ENCODE data around the gene MCAT. TPM values are rescaled to one million over a fixed set of nuclear protein-coding genes. Genes with fewer than 3 reads are reported as not detected.

The MCAT gene
- total and polyA plus RNA-seq, 2 donors (not counting 1 experiment from before 2014, with no cell fraction given) = 8.4 to 10.1 TPM

DNA sequence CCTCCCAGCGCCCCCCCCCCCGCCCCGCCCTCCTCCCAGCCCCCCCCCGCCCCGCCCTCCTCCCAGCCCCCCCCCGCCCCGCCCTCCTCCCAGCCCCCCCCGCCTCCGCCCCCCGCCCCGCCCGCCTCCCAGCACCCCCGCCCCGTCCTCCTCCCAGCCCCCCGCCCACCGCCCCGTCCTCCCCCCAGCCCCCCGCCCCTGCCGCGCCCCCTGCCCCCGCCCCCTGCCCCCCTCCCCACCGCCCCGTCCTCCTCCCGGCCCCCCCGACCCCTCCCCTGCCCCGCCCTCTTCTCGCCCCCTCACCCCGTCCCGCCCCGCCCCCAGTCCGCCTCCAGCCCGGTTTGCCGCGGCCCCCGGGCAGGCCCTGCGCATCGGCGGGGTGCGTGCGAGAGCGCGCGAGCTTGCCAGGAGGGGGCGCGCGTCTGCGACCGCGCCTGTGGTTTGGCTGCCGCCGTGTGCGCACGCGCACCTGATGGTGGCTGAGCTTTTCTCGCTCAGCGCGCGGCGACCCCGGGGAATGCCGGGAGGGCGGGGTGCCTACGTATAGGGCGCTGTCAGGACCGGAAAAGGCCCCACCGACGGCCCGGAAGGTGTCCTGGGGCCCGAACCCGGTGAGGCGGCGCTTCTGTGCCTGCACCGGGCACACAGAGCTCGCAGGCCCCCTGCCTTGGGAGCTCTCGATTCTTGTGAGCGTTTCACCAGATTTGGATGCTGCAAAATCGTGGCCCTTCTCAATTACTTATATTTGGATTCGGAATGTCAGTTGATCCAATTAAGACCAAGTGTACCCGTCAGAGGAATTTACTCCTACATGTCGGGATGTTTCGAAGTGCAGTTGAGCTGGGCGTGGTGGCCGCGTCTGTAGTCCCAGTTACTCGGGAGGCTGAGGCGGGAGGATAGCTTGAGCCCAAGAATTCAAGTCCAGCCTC, 44.2 kb upstream of the MCAT start:
- H3K36me3 ChIP-seq (replicated peaks in 1 of 2; ENCODE audit: control extremely low read depth in 1 of 2, control insufficient read depth in 1 of 2, extremely low read depth in 1 of 2, insufficient read depth in 2 of 2, low read length in 1 of 2) = peaks cover 0 to 3% of the 10 kb centered on the region in 2 experiments
- peak overlapping the region; percentile 47 to 67 (median 58) for H3K4me3 ChIP-seq (ENCODE audit: control extremely low read depth in 1 of 5, extremely low read depth in 1 of 5, insufficient read depth in 1 of 5, low read depth in 2 of 5, low read length in 4 of 5)
- H3K27me3 Mint-ChIP-seq = peaks cover 8% of the 10 kb centered on the region
- peaks cover 0 to 11% (median 0%) of the 10 kb centered on the region in 4 experiments for H3K27me3 ChIP-seq (replicated peaks in 1 of 4; ENCODE audit: control extremely low read depth in 1 of 4, control insufficient read depth in 3 of 4, insufficient read depth in 4 of 4, low read length in 3 of 4)
- peaks cover 14 to 19% of the 10 kb centered on the region in 2 donors for H3K4me1 ChIP-seq (ENCODE audit: control insufficient read depth in 2 of 2, insufficient read depth in 2 of 2, low read length in 2 of 2)
- peaks cover 3% of the 10 kb centered on the region for H3K9me3 Mint-ChIP-seq (ENCODE audit: insufficient read depth)
- H3K4me3 Mint-ChIP-seq = peak overlapping the region; percentile 88
- H3K9ac ChIP-seq (ENCODE audit: low read length) = peak overlapping the region; percentile 67
- ChIA-PET CTCF (interaction anchor here (0.6 to 1.2 kb wide), 2 partner anchors 39 to 204 kb away, joined by 3 to 4 read pairs; no protein-coding TSS in a partner anchor), POLR2A (interaction anchor here (0.6 to 1.5 kb wide), 6 partner anchors 36 to 791 kb away, joined by 3 to 4 read pairs (median 3); partner anchors contain the start of genes MCAT, SCUBE1 and TSPO)
- H3K27ac Mint-ChIP-seq = peak overlapping the region; percentile 96
- DNase-seq (peak; percentile 99), ATAC-seq (ENCODE audit: low read depth) (peak; percentile 85)
- peaks cover 23% of the 10 kb centered on the region for H3K79me2 ChIP-seq (ENCODE audit: control insufficient read depth, insufficient read depth, low read length)
- H3K27ac ChIP-seq (ENCODE audit: low read length in 2 of 2) = peak overlapping the region; percentile 95 to 98
- H3K9me3 ChIP-seq (ENCODE audit: control extremely low read depth in 1 of 3, control insufficient read depth in 2 of 3, insufficient read depth in 1 of 3, low read length in 2 of 3) = peaks cover 1 to 9% (median 3%) of the 10 kb centered on the region in 3 donors
- WGBS (ENCODE audit: insufficient coverage) = 2% methylated on average over 52 of the region's 86 CpGs
- H4K20me1 ChIP-seq (ENCODE audit: control insufficient read depth, insufficient read depth, low read length, poor library complexity, severe bottlenecking) = peaks cover 12% of the 10 kb centered on the region
- H2AFZ ChIP-seq (ENCODE audit: insufficient read depth, low read depth, low read length, poor library complexity, severe bottlenecking) = peak overlapping the region; percentile 82
- TF ChIP-seq, protein P1, sequence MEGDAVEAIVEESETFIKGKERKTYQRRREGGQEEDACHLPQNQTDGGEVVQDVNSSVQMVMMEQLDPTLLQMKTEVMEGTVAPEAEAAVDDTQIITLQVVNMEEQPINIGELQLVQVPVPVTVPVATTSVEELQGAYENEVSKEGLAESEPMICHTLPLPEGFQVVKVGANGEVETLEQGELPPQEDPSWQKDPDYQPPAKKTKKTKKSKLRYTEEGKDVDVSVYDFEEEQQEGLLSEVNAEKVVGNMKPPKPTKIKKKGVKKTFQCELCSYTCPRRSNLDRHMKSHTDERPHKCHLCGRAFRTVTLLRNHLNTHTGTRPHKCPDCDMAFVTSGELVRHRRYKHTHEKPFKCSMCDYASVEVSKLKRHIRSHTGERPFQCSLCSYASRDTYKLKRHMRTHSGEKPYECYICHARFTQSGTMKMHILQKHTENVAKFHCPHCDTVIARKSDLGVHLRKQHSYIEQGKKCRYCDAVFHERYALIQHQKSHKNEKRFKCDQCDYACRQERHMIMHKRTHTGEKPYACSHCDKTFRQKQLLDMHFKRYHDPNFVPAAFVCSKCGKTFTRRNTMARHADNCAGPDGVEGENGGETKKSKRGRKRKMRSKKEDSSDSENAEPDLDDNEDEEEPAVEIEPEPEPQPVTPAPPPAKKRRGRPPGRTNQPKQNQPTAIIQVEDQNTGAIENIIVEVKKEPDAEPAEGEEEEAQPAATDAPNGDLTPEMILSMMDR (IDR thresholded peaks at IDR 0.05) = peak; percentile 70
- TF ChIP-seq EZH2 (IDR thresholded peaks at IDR 0.05; ENCODE audit: borderline replicate concordance, insufficient read depth, low read depth, low read length, poor library complexity, severe bottlenecking) = no peak
- peak overlapping the region; percentile 74 for H3K4me2 ChIP-seq (replicated peaks; ENCODE audit: low read depth, low read length, poor library complexity, severe bottlenecking)
- H3K4me1 Mint-ChIP-seq = peaks cover 18% of the 10 kb centered on the region
- intact Hi-C loops (cut with micrococcal nuclease) = loop anchor here (1.0 to 5.0 kb wide), 3 partner anchors 35 to 770 kb away; partner anchors contain the start of gene SAMM50
